Endothelial cell (in vitro differentiated cells): ENCODE results near the gene CEBPZOS. TPM values are rescaled to one million over a fixed set of nuclear protein-coding genes. Genes with fewer than 3 reads are reported as not detected.
A peak's percentile ranks its signal among the peaks of the same experiment; 100 is the strongest.
"Not testable (repeated sequence)": the region's sequence is repeated elsewhere in the genome, so short reads cannot be mapped to it uniquely, and the experiment has no call there.

Source experiments
- DNase-seq: peaks from one replicate; pipeline ENCODE4 v3.0.0; 2021; ENCODE audit warnings: low spot score
- H3K27ac Mint-ChIP-seq: one replicate; pipeline ENCODE4 v1.8.0; 2021; ENCODE audit warnings: mixed read lengths, inconsistent platforms; ENCODE audit not compliant: unreplicated experiment
- H3K27me3 Mint-ChIP-seq: one replicate; pipeline ENCODE4 v1.8.0; 2021; ENCODE audit warnings: mild to moderate bottlenecking, moderate library complexity, mixed read lengths, inconsistent platforms; ENCODE audit not compliant: unreplicated experiment
- H3K36me3 Mint-ChIP-seq: one replicate; pipeline ENCODE4 v1.8.0; 2021; ENCODE audit warnings: mild to moderate bottlenecking, low read depth, mixed read lengths, inconsistent platforms; ENCODE audit not compliant: unreplicated experiment
- H3K4me1 Mint-ChIP-seq: one replicate; pipeline ENCODE4 v1.8.0; 2021; ENCODE audit warnings: mild to moderate bottlenecking, mixed read lengths, inconsistent platforms; ENCODE audit not compliant: unreplicated experiment
- H3K4me3 Mint-ChIP-seq: one replicate; pipeline ENCODE4 v1.8.0; 2021; ENCODE audit warnings: mild to moderate bottlenecking, mixed read lengths, inconsistent platforms; ENCODE audit not compliant: unreplicated experiment
- H3K9me3 Mint-ChIP-seq: one replicate; pipeline ENCODE4 v1.8.0; 2021; ENCODE audit warnings: mixed read lengths, inconsistent platforms; ENCODE audit not compliant: unreplicated experiment
- total RNA-seq: library from RNA; stranded (reverse); fragmentation: NEBNext Ultra II Directional; extraction: Animal tissue kit (Norgen Biotek cat#: 25700); gene quantifications from one replicate; pipeline ENCODE4 v1.2.1, GENCODE V29; 2021; ENCODE audit not compliant: unreplicated experiment
- TF ChIP-seq, protein P1 (sequence below): fragments of 200-600 bp; sonication (generic); IDR thresholded peaks from one replicate; pipeline ENCODE4 v1.5.0; 2021; ENCODE audit warnings: antibody characterized with exemption; ENCODE audit not compliant: unreplicated experiment

The CEBPZOS gene
- total RNA-seq, 1 donor from 2014 or later: 18.5 TPM

DNA sequence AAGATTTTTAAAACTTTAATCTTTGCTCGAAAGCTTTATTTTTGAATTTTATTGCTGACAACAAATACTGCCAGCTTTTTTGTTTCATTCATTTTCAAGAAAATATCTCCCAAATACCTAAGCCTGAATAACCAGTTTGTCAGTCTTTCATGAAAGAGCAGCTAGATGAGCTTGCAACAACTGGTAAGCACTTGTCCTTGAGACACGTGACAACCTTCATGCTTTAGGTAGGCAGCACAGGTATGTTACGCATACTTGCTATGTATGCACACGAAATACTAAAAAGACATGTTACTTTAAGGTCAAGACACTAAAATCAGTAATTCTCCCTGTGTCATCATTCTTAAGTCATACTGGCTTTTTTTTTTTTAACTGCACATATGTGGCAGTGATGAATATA is 22.8 kb downstream of the CEBPZOS start:
- TF ChIP-seq, protein P1, sequence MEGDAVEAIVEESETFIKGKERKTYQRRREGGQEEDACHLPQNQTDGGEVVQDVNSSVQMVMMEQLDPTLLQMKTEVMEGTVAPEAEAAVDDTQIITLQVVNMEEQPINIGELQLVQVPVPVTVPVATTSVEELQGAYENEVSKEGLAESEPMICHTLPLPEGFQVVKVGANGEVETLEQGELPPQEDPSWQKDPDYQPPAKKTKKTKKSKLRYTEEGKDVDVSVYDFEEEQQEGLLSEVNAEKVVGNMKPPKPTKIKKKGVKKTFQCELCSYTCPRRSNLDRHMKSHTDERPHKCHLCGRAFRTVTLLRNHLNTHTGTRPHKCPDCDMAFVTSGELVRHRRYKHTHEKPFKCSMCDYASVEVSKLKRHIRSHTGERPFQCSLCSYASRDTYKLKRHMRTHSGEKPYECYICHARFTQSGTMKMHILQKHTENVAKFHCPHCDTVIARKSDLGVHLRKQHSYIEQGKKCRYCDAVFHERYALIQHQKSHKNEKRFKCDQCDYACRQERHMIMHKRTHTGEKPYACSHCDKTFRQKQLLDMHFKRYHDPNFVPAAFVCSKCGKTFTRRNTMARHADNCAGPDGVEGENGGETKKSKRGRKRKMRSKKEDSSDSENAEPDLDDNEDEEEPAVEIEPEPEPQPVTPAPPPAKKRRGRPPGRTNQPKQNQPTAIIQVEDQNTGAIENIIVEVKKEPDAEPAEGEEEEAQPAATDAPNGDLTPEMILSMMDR: no peak
- Mint-ChIP-seq H3K36me3 (peaks cover 19% of the 10 kb centered on the region), H3K9me3 (no peaks in the 10 kb centered on the region), H3K4me1 (no peaks in the 10 kb centered on the region), H3K4me3 (no peak overlapping the region), H3K27me3 (no peaks in the 10 kb centered on the region), H3K27ac (no peak overlapping the region)
- no peak for DNase-seq

DNA sequence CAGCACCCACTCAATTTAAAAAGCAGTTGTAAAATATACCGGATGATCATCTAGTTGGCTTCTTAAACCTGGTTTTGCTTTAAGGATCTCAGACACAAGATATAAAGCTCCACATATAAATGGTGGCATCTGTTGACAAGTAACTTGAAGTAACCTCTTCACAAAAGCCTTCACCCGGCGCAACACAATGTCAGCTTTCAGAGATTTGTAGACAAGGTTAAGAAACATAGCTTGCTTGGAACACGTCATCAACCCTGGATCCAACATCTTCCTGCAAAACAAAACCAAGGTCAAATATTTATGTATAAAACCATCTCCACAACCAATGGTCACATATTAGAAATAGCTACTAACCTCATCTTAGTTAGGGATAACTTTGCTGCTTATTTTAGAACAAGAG is 26.8 kb downstream of the CEBPZOS start:
- DNase-seq: no peak
- no peak overlapping the region for H3K27ac Mint-ChIP-seq
- no peaks in the 10 kb centered on the region for H3K9me3 Mint-ChIP-seq
- TF ChIP-seq, protein P1: no peak
- H3K36me3 Mint-ChIP-seq: peaks cover 28% of the 10 kb centered on the region
- no peak overlapping the region for H3K4me3 Mint-ChIP-seq
- peaks cover 9% of the 10 kb centered on the region for H3K4me1 Mint-ChIP-seq
- H3K27me3 Mint-ChIP-seq: no peaks in the 10 kb centered on the region

DNA sequence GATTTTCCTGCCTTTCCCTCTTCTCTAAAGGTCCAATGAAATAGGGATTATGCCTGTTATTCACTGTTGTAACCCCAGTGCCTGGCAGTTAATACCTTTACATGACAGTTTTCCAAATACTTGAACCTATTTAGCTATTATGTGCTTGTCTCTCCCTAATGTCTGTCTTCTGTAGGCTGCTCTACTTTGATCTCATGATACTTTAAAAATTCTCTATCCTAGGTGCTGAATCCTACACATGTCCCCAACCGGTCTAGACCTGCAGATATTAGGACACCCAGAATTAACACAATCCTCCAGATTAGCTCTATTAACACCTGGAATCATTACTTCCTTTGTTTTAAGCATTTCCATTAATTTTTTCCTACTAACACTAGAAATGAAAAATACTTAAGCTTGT is 27.8 kb downstream of the CEBPZOS start:
- TF ChIP-seq, protein P1: no peak
- no peak for DNase-seq
- peaks cover 28% of the 10 kb centered on the region for H3K36me3 Mint-ChIP-seq
- H3K4me3 Mint-ChIP-seq: no peak overlapping the region
- H3K27ac Mint-ChIP-seq: no peak overlapping the region
- H3K27me3 Mint-ChIP-seq: no peaks in the 10 kb centered on the region
- no peaks in the 10 kb centered on the region for H3K9me3 Mint-ChIP-seq
- H3K4me1 Mint-ChIP-seq: peaks cover 9% of the 10 kb centered on the region

DNA sequence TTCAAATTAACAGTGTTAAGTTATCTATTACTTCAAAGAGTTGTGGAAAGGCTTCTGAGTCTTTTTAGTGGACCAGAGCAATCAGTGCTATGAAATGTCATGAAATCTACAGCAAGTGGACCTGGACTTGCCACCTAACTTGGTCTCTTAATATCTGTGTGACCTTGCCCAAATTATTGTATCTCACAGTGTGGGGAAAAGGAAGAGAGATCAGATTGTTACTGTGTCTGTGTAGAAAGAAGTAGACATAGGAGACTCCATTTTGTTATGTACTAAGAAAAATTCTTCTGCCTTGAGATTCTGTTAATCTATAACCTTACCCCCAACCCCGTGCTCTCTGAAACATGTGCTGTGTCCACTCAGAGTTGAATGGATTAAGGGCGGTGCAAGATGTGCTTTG is 28.8 kb downstream of the CEBPZOS start:
- H3K27me3 Mint-ChIP-seq, H3K9me3 Mint-ChIP-seq, H3K4me3 Mint-ChIP-seq, H3K27ac Mint-ChIP-seq, DNase-seq: not testable (repeated sequence)
- Mint-ChIP-seq H3K4me1 (peaks cover 12% of the 10 kb centered on the region), H3K36me3 (peaks cover 25% of the 10 kb centered on the region)

DNA sequence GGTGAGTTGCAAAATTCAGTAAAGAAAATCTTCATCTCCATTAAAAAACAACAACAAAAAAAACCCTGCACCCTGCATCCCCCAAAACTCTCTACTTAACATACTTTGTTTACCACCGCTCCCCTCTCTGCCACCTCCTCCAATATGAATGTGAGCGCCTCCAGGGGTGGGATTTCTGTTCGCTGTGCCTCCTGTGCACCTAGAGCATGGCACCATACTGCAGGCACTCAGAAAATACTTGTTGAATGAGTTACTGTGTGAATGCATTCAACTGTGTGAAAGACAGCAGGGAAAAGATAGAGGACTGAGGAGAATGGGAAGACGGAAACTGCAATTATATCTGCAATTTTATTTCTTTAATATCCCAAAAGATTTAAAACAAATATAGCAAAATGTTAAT is 30.6 kb downstream of the CEBPZOS start:
- Mint-ChIP-seq H3K27me3 (no peaks in the 10 kb centered on the region), H3K36me3 (peaks cover 16% of the 10 kb centered on the region), H3K4me3 (no peak overlapping the region), H3K27ac (peak overlapping the region; percentile 39), H3K9me3 (no peaks in the 10 kb centered on the region), H3K4me1 (peaks cover 12% of the 10 kb centered on the region)
- TF ChIP-seq, protein P1: no peak
- DNase-seq: no peak

DNA sequence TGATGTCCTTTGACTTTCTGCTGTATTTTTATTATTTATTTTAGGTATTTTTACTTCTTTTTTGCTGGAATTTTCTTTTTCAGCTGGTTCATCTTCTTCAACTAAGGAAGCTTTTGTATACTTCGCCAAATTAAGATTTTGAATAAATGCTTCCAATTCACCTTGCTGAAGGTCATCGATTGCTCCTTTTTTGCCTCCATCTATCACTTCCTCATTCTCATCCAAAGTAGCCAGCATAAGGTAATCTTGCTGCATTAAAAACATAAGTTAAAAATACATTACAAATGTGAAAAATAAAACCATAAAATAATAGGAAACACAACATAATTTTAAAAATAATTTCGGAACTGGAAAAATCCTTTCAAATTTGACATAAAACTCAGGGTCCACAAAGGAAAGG is 32.5 kb downstream of the CEBPZOS start:
- Mint-ChIP-seq H3K9me3 (no peaks in the 10 kb centered on the region), H3K4me3 (no peak overlapping the region), H3K27ac (no peak overlapping the region), H3K4me1 (peaks cover 12% of the 10 kb centered on the region), H3K27me3 (no peaks in the 10 kb centered on the region), H3K36me3 (peaks cover 12% of the 10 kb centered on the region)
- TF ChIP-seq, protein P1: no peak
- no peak for DNase-seq
